ENCODE data around the gene HAVCR2. TPM values are rescaled to one million over a fixed set of nuclear protein-coding genes. Genes with fewer than 3 reads are reported as not detected.

HAVCR2 gene
- polyA plus RNA-seq, 1 donor: 2.1 TPM

GRCh38 chr5:157046041-157046440 lies 62.8 kb downstream of the HAVCR2 start:
- no peak for DNase-seq (ENCODE audit: low read depth)

DNA sequence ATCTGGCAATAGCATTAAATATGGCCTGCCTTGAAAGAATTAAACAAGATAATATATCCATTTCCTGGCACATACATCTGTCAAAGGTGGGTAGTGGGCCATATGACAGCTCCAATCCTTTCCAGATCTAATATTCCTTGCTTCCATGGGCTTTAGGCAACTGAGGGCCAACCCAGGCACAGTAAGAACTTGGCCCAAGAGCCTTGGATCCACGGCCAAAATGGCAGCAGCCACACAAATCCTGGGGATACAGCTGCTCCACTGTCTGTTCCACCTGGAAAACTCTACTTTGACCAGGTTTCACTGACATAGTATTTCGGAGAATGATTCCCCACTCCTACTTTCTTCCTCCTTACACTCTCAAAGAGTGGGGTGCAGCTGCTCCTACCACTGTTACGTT lies 63.2 kb downstream of the HAVCR2 start:
- DNase-seq (ENCODE audit: low read depth): no peak

DNA sequence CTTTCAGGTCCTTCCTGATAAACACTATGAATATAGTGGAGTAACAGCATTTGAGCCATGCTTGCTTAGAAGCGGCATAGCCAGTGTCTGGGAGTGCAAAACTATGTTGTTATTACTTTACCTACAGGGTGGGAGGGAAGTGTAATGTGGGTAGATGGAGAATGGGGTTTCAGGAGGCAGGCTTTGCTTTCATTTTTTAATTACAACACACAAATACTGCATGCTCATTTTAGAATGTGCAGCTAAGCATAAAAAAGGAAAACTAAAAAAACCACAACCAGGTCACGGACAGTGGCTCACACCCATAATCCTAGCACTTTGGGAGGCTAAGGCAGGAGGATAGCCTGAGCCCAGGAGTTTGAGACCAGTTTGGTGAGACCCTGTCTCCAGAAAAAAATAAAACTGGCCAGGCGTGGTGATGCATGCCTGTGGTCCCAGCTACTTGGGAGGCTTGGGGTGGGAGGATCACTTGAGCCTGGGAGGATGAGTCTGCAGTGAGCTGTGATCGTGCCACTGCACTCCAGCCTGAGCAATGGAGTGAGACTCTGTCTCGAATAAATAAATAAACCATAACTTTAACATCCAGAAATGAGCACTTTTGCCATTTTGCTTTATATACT lies 70.2 kb downstream of the HAVCR2 start:
- no peak for DNase-seq (ENCODE audit: low read depth)

Other genes starting within 250 kb of the HAVCR2 start
- 1.1 TPM for gene TIMD4, start 145.8 kb downstream of the HAVCR2 start, polyA plus RNA-seq (ENCODE audit: insufficient read length)
- not detected for gene HAVCR1, start 49.9 kb downstream of the HAVCR2 start, polyA plus RNA-seq (ENCODE audit: insufficient read length)
- 12.1 TPM for gene MED7, start 33.8 kb upstream of the HAVCR2 start, polyA plus RNA-seq (ENCODE audit: insufficient read length)
- gene GARIN3, start 57.2 kb upstream of the HAVCR2 start, polyA plus RNA-seq (ENCODE audit: insufficient read length): not detected
- 0.10 TPM for gene ITK, start 71.8 kb upstream of the HAVCR2 start, polyA plus RNA-seq (ENCODE audit: insufficient read length)
- 5.2 TPM for gene CYFIP2, start 157.1 kb upstream of the HAVCR2 start, polyA plus RNA-seq (ENCODE audit: insufficient read length)